Mesothelial cell of epicardium (in vitro differentiated cells): ENCODE results near the gene CDH24. TPM values are rescaled to one million over a fixed set of nuclear protein-coding genes. Genes with fewer than 3 reads are reported as not detected.
"Not testable (repeated sequence)": the region's sequence is repeated elsewhere in the genome, so short reads cannot be mapped to it uniquely, and the experiment has no call there.

Experiments
- DNase-seq, 2 experiments: peaks; one replicate each; pipeline ENCODE4 v3.0.0; 2021; ENCODE audit warnings: low spot score in 2 of 2; ENCODE audit not compliant: unreplicated experiment in 2 of 2
- H3K27ac Mint-ChIP-seq: 2 replicates; pipeline ENCODE4 v1.8.0; 2021; ENCODE audit warnings: mixed read lengths
- H3K27me3 Mint-ChIP-seq: 2 replicates; pipeline ENCODE4 v1.8.0; 2021; ENCODE audit warnings: low read depth, mixed read lengths
- H3K36me3 Mint-ChIP-seq: 2 replicates; pipeline ENCODE4 v1.8.0; 2021; ENCODE audit warnings: mixed read lengths
- H3K4me1 Mint-ChIP-seq: 2 replicates; pipeline ENCODE4 v1.8.0; 2021; ENCODE audit warnings: mixed read lengths
- H3K4me3 Mint-ChIP-seq: 2 replicates; pipeline ENCODE4 v1.8.0; 2021; ENCODE audit warnings: mild to moderate bottlenecking, moderate library complexity, mixed read lengths
- H3K9me3 Mint-ChIP-seq: 2 replicates; pipeline ENCODE4 v1.8.0; 2021; ENCODE audit warnings: mixed read lengths
- CTCF ChIP-seq: fragments of 200-600 bp; sonication (generic); IDR thresholded peaks from one replicate; pipeline ENCODE4 v1.5.0; 2021; ENCODE audit warnings: antibody characterized with exemption; ENCODE audit not compliant: unreplicated experiment
- total RNA-seq: library from RNA; stranded (reverse); gene quantifications from 3 replicates; pipeline ENCODE4 v1.2.1, GENCODE V29; 2021

CDH24 gene
- total RNA-seq, 1 donor from 2014 or later: 30.4 TPM

GRCh38 chr14:23020143-23021128, 36.9 kb downstream of the CDH24 start:
- Mint-ChIP-seq H3K9me3 (no peaks in the 10 kb centered on the region), H3K36me3 (peaks cover 9% of the 10 kb centered on the region), H3K4me3 (no peak overlapping the region), H3K4me1 (peaks cover 12% of the 10 kb centered on the region), H3K27me3 (no peaks in the 10 kb centered on the region), H3K27ac (no peak overlapping the region)
- TF ChIP-seq CTCF: no peak
- no peak for DNase-seq

DNA sequence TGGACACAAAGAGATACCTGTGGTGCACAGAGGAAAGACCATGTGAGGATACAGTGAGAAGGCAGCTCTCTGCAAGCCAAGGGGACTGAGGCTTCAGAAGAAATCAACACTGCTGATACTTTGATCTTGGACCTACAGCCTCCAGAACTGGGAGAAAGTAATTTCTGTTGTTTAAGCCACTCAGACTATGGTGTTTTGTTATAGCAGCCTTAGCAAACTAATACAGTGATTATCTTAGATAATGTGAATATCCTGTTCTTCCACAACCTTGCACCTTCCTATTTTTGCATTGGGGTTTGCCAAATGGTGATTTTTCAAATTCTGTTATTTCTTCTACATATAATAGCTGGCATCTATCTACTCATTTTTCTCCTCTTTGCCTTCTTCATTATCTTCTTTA, 39.2 kb downstream of the CDH24 start:
- Mint-ChIP-seq H3K27ac (no peak overlapping the region), H3K4me3 (no peak overlapping the region), H3K4me1 (peaks cover 2% of the 10 kb centered on the region), H3K36me3 (no peaks in the 10 kb centered on the region), H3K27me3 (no peaks in the 10 kb centered on the region), H3K9me3 (no peaks in the 10 kb centered on the region)
- no peak for DNase-seq
- TF ChIP-seq CTCF: no peak

DNA sequence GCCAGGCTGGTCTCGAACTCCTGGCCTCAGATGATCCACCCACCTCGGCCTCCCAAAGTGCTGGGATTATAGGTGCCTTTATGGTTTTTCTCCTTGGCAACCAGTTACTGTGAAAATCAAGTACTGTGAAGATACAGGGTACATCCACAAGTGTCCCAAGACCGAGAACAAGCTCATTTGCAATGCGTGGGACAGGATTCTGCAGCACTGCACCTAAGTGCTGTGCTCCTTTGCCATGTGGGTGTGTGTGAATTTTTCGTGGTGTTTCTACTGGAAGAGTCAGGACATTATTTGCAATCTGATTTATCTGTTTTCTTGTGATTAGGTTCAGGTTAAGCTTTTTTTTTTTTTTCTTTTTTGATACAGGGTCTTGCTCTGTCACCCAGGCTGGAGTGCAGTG, 40.2 kb downstream of the CDH24 start:
- Mint-ChIP-seq H3K4me1 (no peaks in the 10 kb centered on the region), H3K4me3 (no peak overlapping the region), H3K36me3 (no peaks in the 10 kb centered on the region), H3K27me3 (no peaks in the 10 kb centered on the region), H3K27ac (no peak overlapping the region), H3K9me3 (no peaks in the 10 kb centered on the region)
- DNase-seq: no peak
- TF ChIP-seq CTCF: no peak

DNA sequence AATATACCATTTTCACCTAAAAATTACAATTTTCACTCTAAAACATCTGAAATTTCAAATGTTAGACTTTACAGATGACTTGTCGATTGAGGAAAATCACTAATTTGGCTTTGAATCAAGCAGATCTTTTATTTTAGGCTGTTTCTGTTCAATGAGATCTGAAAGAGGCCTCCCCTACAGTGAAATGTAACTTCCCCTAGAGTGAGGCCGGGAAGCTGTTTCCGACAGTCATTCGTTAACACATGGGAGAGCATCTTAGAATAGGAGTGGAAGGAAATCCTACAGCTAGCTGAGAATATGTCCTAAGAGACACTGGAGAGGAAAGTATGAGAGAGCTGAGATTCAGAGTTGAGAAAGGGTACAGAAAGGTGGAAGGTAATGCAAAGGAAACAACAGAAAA, 41.7 kb downstream of the CDH24 start:
- no peaks in the 10 kb centered on the region for H3K9me3 Mint-ChIP-seq

GRCh38 chr14:23013749-23014054, 43.6 kb downstream of the CDH24 start:
- DNase-seq, H3K4me3 Mint-ChIP-seq, H3K9me3 Mint-ChIP-seq, H3K27ac Mint-ChIP-seq, H3K36me3 Mint-ChIP-seq, H3K27me3 Mint-ChIP-seq: not testable (repeated sequence)
- H3K4me1 Mint-ChIP-seq: peaks cover 16% of the 10 kb centered on the region

More for the DNA sequence above, 41.7 kb downstream of the CDH24 start:
- Mint-ChIP-seq H3K4me3 (no peak overlapping the region), H3K27ac (no peak overlapping the region), H3K27me3 (no peaks in the 10 kb centered on the region), H3K36me3 (no peaks in the 10 kb centered on the region), H3K4me1 (peaks cover 2% of the 10 kb centered on the region)
- no peak for DNase-seq
- TF ChIP-seq CTCF: no peak

GRCh38 chr14:23013054-23013748, 44.1 kb downstream of the CDH24 start:
- peaks cover 20% of the 10 kb centered on the region for H3K4me1 Mint-ChIP-seq
- no peak for DNase-seq
- no peak for TF ChIP-seq CTCF
- no peak overlapping the region for H3K27ac Mint-ChIP-seq
- no peaks in the 10 kb centered on the region for H3K9me3 Mint-ChIP-seq
- H3K27me3 Mint-ChIP-seq: no peaks in the 10 kb centered on the region
- H3K36me3 Mint-ChIP-seq: no peaks in the 10 kb centered on the region
- H3K4me3 Mint-ChIP-seq: no peak overlapping the region
